Measurements from ENCODE around the gene SP8. TPM values are rescaled to one million over a fixed set of nuclear protein-coding genes. Genes with fewer than 3 reads are reported as not detected.
"Not testable (repeated sequence)": the region's sequence is repeated elsewhere in the genome, so short reads cannot be mapped to it uniquely, and the experiment has no call there.

The SP8 gene
- polyA plus RNA-seq (2011; rRNA removed): not detected in 2 replicates
- not detected in 2 replicates for polyA plus RNA-seq (2012; cell fraction: cytosol; rRNA removed)
- not detected in 2 replicates for polyA plus RNA-seq (2012; cell fraction: nucleus; rRNA removed)
- polyA plus RNA-seq (2017; fragmentation: RNase III; extraction: RNeasy Plus Mini Kit Qiagen cat#74134 plus additional on column Dnase treatment): not detected in 3 replicates
- polyA minus RNA-seq (2011; rRNA and poly(A)+ RNA removed): not detected in 2 replicates

- FAIRE-seq: no peak
- Histone ChIP-seq H3K9me3 (no peaks in the 10 kb centered on the region), H3K4me3 (peak within 1 kb of the TSS; percentile 43), H3K4me1 (peaks cover 19% of the 10 kb centered on the region; the same call in 2 of the 3 replicates), H3K27ac (no peak within 1 kb of the TSS), H3K4me2 (peak within 1 kb of the TSS; percentile 87)
- peak; percentile 55 to 60; a peak in 5 of 6 replicates for ATAC-seq
- ChIA-PET POLR2A (no interaction called here), CTCF (interaction anchor here (0.5 to 0.7 kb wide), 2 partner anchors 10 to 1885 kb away, joined by 3 read pairs; no protein-coding TSS in a partner anchor)
- 1% methylated on average over 37 of the region's 50 CpGs for WGBS (ENCODE audit: missing lambda C conversion rate)
- peak in 1 of 2 experiments; percentile 48 for DNase-seq (ENCODE audit: low read depth in 1 of 2, low spot score in 1 of 2)
- TF ChIP-seq JUN (IDR thresholded peaks at IDR 0.05) (no peak), ZC3H11A (IDR thresholded peaks at IDR 0.05) (no peak), POLR2AphosphoS2 (conservative IDR thresholded peaks at IDR 0.05; ENCODE audit: low read length) (no peak), ELK1 (IDR thresholded peaks at IDR 0.05; ENCODE audit: low read depth, low read length) (no peak)
Observed at GRCh38 chr7:20786779-20787659, at the start of gene SP8. SP8 (minus strand) TSS chr7:20786886; CDS start chr7:20786798, 88 bp downstream.

- H3K4me2 ChIP-seq; H3K4me3 ChIP-seq; H3K4me1 ChIP-seq; H3K9me3 ChIP-seq; DNase-seq (ENCODE audit: low read depth in 1 of 2, low spot score in 1 of 2); ATAC-seq; POLR2A ChIA-PET; H3K27ac ChIP-seq: not testable (repeated sequence)
- WGBS (ENCODE audit: missing lambda C conversion rate): 4% methylated on average over 2 of the region's 2 CpGs
- peak; percentile 36 for FAIRE-seq
- CTCF ChIA-PET: interaction anchor here (0.7 kb wide), 1 partner anchor 20 kb away, joined by 3 read pairs; no protein-coding TSS in a partner anchor
Observed at GRCh38 chr7:20836424-20836823, 49.7 kb upstream of the SP8 start.

GRCh38 chr7:20835111-20835750, 48.5 kb upstream of the SP8 start:
- ChIA-PET CTCF (interaction anchor here (2.0 to 2.2 kb wide), 2 partner anchors 11 to 59 kb away, joined by 7 read pairs; no protein-coding TSS in a partner anchor), POLR2A (no interaction called here)
- TF ChIP-seq ZC3H11A (IDR thresholded peaks at IDR 0.05) (no peak), RCOR1 (IDR thresholded peaks at IDR 0.05; ENCODE audit: low read depth, low read length) (no peak), GATA3 (IDR thresholded peaks at IDR 0.05; ENCODE audit: borderline replicate concordance) (no peak), RNF2 (IDR thresholded peaks at IDR 0.05; ENCODE audit: borderline replicate concordance, low read depth) (no peak), FOSB (CRISPR knock-in tag; IDR thresholded peaks at IDR 0.05) (no peak), NPAS2 (CRISPR knock-in tag; IDR thresholded peaks at IDR 0.05; ENCODE audit: borderline replicate concordance) (no peak), ZSCAN20 (CRISPR knock-in tag; IDR thresholded peaks at IDR 0.05) (no peak), EP300 (IDR thresholded peaks at IDR 0.05) (no peak), PHF8 (IDR thresholded peaks at IDR 0.05; ENCODE audit: borderline replicate concordance, low read depth) (no peak), MAZ (IDR thresholded peaks at IDR 0.05; ENCODE audit: borderline replicate concordance, low read depth, low read length) (no peak), KDM1A (IDR thresholded peaks at IDR 0.05; ENCODE audit: low read depth) (no peak)
- Histone ChIP-seq H3K9me3 (no peaks in the 10 kb centered on the region), H3K4me3 (no peak overlapping the region), H3K27ac (no peak overlapping the region), H3K4me2 (no peak overlapping the region), H3K4me1 (no peaks in the 10 kb centered on the region)
- ATAC-seq: no peak
- DNase-seq (ENCODE audit: low read depth in 1 of 2, low spot score in 1 of 2): no peak
- no peak for FAIRE-seq
- 59% methylated on average over 15 of the region's 15 CpGs for WGBS (ENCODE audit: missing lambda C conversion rate)

GRCh38 chr7:20834656-20835055, 48.0 kb upstream of the SP8 start:
- no peak overlapping the region for H3K4me3 ChIP-seq
- H3K4me1 ChIP-seq: no peaks in the 10 kb centered on the region
- H3K4me2 ChIP-seq: no peak overlapping the region
- CTCF ChIA-PET: interaction anchor here (2.0 to 2.2 kb wide), 2 partner anchors 11 to 58 kb away, joined by 7 read pairs; no protein-coding TSS in a partner anchor
- FAIRE-seq: no peak
- TF ChIP-seq HOXB5 (CRISPR knock-in tag; IDR thresholded peaks at IDR 0.05) (no peak), HOXB13 (CRISPR knock-in tag; IDR thresholded peaks at IDR 0.05; ENCODE audit: low read depth) (no peak), RAD21 (conservative IDR thresholded peaks at IDR 0.05 in 1 of 2, IDR thresholded peaks at IDR 0.05 in 1 of 2) (peak; percentile 36 to 53; a peak in 3 of 5 replicates), POLR2AphosphoS2 (conservative IDR thresholded peaks at IDR 0.05; ENCODE audit: low read length) (no peak)
- no peak overlapping the region for H3K27ac ChIP-seq
- no peak for DNase-seq (ENCODE audit: low read depth in 1 of 2, low spot score in 1 of 2)
- H3K9me3 ChIP-seq: no peaks in the 10 kb centered on the region
- POLR2A ChIA-PET: no interaction called here
- ATAC-seq: peak in 1 of 2 experiments; percentile 50; a peak in 2 of 6 replicates
